HG03521 (cell line): ENCODE measurements around the gene TSHZ1.
"Not testable (repeated sequence)": the region's sequence is repeated elsewhere in the genome, so short reads cannot be mapped to it uniquely, and the experiment has no call there.

Experiments
- ATAC-seq: cut with Tn5 transposase; IDR thresholded peaks from one replicate; pipeline ENCODE4 v1.9.1; 2021; ENCODE audit warnings: mild to moderate bottlenecking, moderate library complexity; ENCODE audit not compliant: unreplicated experiment

Gene TSHZ1

DNA sequence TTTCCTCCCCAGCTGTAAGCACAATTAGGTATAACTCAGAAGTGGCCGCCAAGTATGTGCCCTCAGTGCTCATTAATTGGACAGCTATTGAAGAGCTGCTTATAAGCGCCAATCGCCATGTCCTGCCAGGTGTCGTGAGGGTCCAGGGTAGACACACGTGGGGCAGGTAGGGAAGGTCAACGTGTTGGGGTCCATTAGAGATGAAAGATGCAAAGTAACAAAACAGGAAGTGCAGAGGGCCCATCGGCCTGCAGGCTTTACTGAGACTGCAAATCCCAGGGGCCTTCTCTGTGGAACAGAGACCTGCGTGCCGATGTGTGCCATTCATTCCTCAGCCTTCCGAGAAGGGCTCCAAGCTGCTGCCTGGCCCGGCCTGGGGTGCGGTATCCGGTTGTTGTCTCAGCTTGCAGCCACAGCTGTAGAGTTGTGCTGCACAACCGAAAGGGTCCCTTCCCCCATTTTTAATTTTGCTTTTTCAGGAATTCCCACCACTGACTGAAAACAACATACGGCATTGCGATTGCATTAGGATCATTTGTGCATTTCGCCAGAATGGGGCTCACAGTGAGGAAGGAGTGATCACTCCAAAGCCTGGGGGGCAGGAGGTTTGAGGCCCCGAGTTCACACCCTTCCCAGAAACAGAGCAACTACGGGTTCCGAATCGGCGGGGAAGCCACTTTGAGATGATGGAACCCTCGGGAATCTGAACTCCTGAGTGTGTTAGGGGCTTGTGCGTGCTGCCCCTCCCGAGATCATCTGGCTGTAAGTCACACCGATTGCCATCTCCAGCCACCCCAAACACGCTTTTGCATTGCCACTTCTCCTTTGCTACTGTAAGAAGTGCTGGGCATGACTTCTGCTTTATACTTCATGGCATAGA is 94.3 kb downstream of the TSHZ1 start:
- no peak for ATAC-seq

DNA sequence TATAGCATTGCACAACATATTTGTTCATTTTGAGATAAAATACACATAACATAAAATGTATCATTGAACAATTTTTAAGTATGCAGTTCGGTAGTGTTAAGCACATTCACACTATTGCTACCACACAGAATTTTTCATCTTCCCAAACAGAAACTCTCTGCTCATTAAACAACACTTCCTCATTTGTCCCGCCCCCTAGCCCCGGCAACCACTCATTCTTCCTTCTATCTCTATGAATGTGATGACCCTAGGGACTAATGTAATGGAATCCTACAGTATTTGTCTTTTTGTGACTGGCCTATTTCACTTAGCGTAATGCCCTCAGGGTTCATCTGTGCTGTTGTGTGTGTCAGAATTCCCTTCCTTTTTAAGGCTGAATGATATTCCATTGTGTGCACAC is 95.4 kb downstream of the TSHZ1 start:
- no peak for ATAC-seq

DNA sequence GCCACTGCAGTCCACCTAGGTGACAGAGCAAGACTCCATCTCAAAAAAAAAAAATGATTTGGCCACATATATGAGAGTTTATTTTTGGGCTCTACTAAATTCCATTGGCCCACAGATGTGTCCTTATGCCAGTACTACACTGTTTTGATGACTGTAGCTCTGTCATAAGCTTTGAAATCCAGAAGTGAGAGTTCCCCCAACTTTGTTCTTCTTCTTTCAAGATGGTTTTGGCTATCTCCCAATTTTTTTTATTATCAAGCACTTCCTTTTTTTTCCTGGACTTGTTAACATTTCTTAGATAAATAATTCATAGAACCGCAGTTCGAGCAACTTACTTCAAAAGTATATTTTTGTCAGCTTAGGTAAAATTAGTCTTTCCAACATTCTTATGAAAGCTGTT is 96.9 kb downstream of the TSHZ1 start:
- ATAC-seq: no peak

- no peak for ATAC-seq
Observed at GRCh38 chr18:75309564-75309963, 99.0 kb downstream of the TSHZ1 start.

GRCh38 chr18:75314117-75314516 is 103.5 kb downstream of the TSHZ1 start:
- ATAC-seq: no peak

GRCh38 chr18:75314606-75315005 is 104.0 kb downstream of the TSHZ1 start:
- no peak for ATAC-seq

- ATAC-seq: no peak
Observed at GRCh38 chr18:75316223-75316622, 105.6 kb downstream of the TSHZ1 start.

DNA sequence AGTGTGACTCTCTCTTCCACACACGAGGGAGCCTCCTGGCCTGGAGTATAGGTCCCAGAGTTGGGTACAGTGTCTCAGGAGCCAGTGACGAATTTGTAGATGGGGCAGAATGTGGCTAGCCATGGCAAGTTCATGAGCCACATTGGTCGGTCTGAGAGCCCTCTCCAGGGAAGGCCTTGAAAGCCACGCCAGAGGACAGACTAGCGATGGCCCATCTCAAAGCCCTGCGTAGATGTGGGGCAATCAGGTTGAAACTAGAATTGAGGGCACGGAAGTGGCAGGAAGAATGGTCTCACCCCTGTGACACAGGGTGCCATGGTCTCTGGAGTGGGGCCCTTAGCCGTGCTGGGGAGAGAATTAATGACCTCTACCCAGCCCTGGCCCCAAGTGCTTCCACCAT is 106.2 kb downstream of the TSHZ1 start:
- no peak for ATAC-seq

GRCh38 chr18:75317300-75317699 is 106.7 kb downstream of the TSHZ1 start:
- ATAC-seq: no peak

DNA sequence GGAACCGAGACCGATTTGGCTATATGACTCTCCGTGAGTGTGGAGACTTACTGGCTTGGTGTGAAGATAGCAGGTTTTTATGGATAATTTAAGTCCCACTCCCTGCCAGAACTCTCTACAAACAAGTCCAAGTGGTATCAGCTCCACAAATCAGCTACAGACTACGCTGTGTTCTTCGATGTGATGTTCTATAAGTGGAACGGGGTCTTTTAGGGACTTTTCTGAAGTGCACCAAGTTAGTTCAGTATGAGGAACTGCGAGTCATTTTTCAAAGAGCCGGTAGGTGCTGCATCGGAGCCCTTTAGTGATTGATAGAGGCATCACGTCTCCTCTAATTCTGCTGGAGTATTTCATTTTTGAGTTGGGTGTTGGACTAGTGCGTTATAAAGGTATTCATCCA is 107.1 kb downstream of the TSHZ1 start:
- no peak for ATAC-seq

- ATAC-seq: no peak
Observed at GRCh38 chr18:75319905-75320304, 109.3 kb downstream of the TSHZ1 start.

DNA sequence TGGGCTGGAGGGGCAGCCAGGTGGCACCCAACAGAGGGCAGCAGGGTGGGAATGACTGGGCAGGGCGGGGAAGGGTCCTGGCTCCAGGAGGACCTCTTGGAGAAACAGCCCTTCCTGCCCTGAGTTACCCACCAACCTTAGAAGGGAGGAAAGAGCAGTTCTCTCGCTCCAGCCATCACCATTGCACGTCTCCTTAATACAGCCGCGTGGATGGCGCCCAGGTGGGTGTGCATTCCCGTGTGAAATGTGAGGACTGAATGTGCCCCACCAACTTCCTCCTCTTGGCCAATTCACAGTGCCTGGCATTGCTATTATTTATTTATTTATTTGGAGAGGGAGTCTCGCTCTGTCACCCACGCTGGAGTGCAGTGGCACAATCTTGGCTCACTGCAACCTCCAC is 109.9 kb downstream of the TSHZ1 start:
- no peak for ATAC-seq

DNA sequence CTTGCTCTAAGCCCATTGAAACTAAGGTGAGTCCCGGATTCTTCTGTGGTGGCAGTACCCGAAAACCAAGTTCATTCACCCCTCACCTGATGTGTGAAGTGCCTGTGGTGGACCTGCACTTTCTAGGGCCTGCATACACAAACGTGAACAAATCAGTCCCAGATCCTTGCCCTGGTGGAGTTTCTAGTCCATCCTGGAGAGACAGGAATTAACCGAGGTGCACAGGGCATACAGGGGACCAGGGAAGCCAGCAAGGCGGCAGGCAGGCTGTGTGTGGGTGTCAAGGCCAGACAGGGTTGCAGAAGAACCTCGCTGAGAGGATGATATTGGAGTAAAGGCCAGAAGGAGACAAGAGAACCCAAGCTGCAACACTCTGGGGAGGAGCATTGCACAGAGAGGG is 110.8 kb downstream of the TSHZ1 start:
- no peak for ATAC-seq

DNA sequence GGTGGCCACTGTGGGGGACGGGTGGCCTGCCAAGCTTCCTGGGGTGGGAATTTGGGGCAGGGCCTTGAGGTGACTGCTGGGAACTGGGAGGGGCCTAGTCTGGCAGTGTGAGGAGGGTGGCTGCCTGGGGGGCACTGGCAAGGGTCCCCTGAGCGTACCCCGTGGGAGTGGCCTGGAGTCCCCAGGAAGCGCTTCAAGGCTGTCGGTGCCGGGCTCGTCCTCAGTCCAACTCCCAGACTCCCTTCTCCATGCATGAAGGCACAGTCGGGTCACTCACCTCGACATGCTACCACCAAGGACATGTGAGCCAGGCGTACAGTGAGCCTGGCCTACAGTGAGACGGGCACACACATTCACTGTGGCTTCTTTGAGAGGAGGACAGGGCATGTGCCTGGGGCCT is 111.6 kb downstream of the TSHZ1 start:
- no peak for ATAC-seq

DNA sequence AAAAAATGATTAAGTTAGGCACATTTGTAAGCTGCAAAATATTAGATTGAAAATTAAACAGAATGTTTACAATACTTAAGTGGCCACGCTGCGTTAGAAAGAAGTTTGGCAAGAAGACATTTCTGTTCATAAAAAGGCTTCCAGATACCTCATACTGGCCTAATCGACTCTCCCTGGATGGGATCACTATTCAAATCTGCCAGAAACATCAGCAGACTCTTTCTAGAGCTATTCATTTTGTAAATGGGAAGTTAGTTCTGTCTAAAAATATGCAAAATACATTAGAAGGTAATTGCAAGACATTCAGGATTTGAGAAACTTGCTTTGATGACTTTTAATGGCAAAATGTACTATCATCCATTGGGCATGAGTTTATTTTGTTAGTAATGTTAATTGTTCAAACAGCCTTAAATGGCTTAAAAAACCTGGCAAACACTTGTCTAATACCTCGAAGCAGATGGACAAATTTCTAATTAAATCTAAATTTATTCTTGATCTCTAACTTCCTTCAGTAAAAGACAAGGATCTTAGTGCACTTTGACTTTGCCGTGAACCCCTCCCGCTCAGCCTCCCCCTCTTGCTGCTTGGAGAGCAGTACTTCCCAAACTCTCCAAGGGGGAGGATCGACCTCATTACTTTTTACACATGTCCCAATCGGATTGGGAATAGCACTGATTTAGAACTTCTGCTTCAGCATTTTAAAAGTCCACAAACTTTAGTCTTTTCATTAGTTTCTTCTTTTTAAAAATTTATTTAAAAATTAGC is 113.4 kb downstream of the TSHZ1 start:
- ATAC-seq: no peak

DNA sequence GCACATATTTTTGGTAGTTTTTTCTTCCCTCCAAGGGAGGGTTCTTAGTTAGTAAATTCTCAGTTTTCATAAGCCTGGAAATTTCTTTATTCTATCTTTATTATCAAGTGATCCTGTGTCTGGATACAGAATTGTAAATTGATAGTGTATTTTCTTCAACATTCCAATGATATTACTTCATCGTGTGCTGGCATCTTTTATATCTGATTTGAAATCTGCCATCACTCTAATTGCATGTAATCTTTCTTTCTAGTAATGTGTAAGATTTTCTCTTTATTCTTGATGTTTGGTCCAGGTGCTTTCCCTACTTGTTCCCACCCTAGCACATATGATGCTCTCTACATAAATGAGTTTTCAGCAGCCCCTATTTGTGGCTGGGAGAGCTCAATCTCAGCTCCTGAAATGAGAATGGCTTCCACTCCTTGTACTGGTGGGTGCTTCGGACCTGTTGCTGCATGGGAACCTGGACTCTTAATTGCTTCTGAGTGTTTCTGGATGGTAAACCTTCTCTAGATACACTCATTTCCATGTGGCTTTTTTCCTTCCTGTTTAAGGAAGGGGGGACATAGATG is 114.2 kb downstream of the TSHZ1 start:
- no peak for ATAC-seq

DNA sequence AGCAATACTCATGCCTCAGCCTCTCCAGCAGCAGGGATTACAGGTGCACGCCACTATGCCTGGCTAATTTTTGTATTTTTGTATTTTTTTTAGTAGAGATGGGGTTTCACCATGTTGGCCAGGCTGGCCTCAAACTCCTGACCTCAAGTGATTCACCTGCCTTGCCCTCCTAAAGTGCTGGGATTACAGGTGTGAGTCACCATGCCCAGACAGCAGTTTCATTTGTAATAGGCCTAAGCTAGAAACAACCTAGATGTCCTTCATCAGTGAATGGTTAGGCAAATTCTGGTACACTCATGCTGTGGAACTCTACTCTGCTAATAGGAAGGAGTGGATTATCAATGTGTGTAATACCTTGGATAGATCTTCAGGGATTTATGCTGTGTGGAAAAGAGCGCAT is 119.2 kb downstream of the TSHZ1 start:
- ATAC-seq: not testable (repeated sequence)

DNA sequence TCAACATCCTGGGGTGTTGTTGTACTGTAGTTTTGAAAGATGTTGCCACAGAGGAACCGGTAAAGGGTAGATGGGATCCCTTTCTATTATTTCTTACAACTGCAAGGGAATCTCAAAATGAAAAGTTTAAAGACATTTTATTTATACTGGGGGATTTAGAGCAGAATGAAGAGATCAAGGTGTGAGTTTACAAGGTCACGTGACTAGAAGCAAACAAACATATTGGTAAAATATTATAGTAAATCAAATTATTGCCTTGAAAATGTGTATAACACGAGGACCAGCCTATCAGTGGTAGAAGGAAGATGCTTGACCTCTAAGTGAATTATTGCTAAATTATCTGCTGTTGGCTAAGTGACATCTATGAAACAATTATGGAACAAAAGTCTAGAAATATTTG is 119.7 kb downstream of the TSHZ1 start:
- no peak for ATAC-seq

- no peak for ATAC-seq
Observed at GRCh38 chr18:75334869-75335268, 124.3 kb downstream of the TSHZ1 start.

GRCh38 chr18:75335511-75335910 is 124.9 kb downstream of the TSHZ1 start:
- ATAC-seq: no peak

GRCh38 chr18:75336767-75337166 is 126.2 kb downstream of the TSHZ1 start:
- no peak for ATAC-seq

DNA sequence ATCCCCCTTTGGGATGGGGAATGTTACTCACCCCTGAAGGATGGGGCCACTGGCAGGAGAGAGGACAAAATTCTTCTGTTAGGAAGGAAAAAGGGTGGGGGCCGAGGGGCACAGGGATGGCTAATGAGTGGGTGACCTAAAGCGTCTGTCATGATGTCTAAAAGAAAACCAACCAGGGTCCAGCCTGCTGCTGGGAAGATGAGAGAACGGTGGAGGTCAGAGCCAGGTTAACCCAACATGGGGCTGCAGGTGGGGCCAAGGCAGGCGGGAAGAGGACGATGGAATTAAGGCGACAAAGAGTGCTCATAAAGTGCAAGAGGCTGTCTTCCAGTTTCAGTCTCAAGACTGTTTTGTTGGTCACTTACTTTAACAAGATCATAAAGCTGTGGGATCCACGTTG is 126.8 kb downstream of the TSHZ1 start:
- no peak for ATAC-seq
